A549 (cell line): ENCODE data around the gene CNIH1.

Experiments used
- CBX2 ChIP-seq: fragments of 200-600 bp; sonication (generic); IDR thresholded peaks from 2 replicates; pipeline ENCODE4 v1.6.1; 2016; ENCODE audit warnings: low read depth, mild to moderate bottlenecking, borderline replicate concordance
- EP300 ChIP-seq, 2 experiments: fragments of >200 bp; sonication (Bioruptor Twin); formaldehyde crosslinking; IDR thresholded peaks; 2 replicates in 1 of 2; 3 replicates in 1 of 2; pipeline ENCODE4 v1.6.1; 2016 to 2017
- JUN ChIP-seq, 2 experiments: fragments of >200 bp; sonication (Bioruptor Twin); formaldehyde crosslinking; IDR thresholded peaks; 2 replicates in 1 of 2; 3 replicates in 1 of 2; pipeline ENCODE4 v1.6.1; 2016 to 2017
- MAZ ChIP-seq: fragments of 150-350 bp; IDR thresholded peaks from 2 replicates; pipeline ENCODE4 v1.6.1; 2014; ENCODE audit warnings: antibody characterized with exemption, low read depth, low read length, borderline replicate concordance
- NFE2L2 ChIP-seq: fragments of 150-350 bp; conservative IDR thresholded peaks from 2 replicates; pipeline ENCODE4 v1.6.1; 2014; ENCODE audit warnings: low read length
- POLR2A ChIP-seq: IDR thresholded peaks from 2 replicates; pipeline ENCODE4 v1.6.1; 2012; ENCODE audit warnings: mild to moderate bottlenecking, low read length
- POLR2AphosphoS2 ChIP-seq: conservative IDR thresholded peaks from 2 replicates; pipeline ENCODE4 v1.6.1; 2012; ENCODE audit warnings: low read length, improper control_type of control experiment, inconsistent platforms
- RAD21 ChIP-seq, 2 experiments: fragments of >200 bp in 1 of 2; sonication (Bioruptor Twin) in 1 of 2; formaldehyde crosslinking in 1 of 2; IDR thresholded peaks in 1 of 2; conservative IDR thresholded peaks in 1 of 2; 2 replicates in 1 of 2; 3 replicates in 1 of 2; pipeline ENCODE4 v1.6.1; 2012 to 2018; ENCODE audit warnings: inconsistent platforms in 1 of 2
- RFX5 ChIP-seq: fragments of 450-650 bp; IDR thresholded peaks from 2 replicates; pipeline ENCODE4 v1.7.1; 2014; ENCODE audit warnings: antibody characterized with exemption, mild to moderate bottlenecking, moderate library complexity
- TFCP2L1 ChIP-seq: fragments of 250-450 bp; sonication (Bioruptor Pico); IDR thresholded peaks from 2 replicates; pipeline ENCODE4 v1.5.0; 2021; ENCODE audit warnings: mild to moderate bottlenecking
- ZFP36 ChIP-seq: fragments of 450-650 bp; IDR thresholded peaks from 2 replicates; pipeline ENCODE4 v1.6.1; 2014; ENCODE audit warnings: borderline replicate concordance; ENCODE audit not compliant: partially characterized antibody
- TF ChIP-seq, protein P1 (sequence below): fragments of >200 bp; sonication (Bioruptor Twin); formaldehyde crosslinking; IDR thresholded peaks from 3 replicates; pipeline ENCODE4 v1.5.1; 2016
- TF ChIP-seq, protein P2 (sequence below): fragments of 450-650 bp; IDR thresholded peaks from 2 replicates; pipeline ENCODE4 v1.6.1; 2014; ENCODE audit warnings: antibody characterized with exemption
- TF ChIP-seq, protein P3 (sequence below): IDR thresholded peaks from 2 replicates; pipeline ENCODE4 v1.6.1; 2012; ENCODE audit warnings: low read depth, borderline replicate concordance

DNA sequence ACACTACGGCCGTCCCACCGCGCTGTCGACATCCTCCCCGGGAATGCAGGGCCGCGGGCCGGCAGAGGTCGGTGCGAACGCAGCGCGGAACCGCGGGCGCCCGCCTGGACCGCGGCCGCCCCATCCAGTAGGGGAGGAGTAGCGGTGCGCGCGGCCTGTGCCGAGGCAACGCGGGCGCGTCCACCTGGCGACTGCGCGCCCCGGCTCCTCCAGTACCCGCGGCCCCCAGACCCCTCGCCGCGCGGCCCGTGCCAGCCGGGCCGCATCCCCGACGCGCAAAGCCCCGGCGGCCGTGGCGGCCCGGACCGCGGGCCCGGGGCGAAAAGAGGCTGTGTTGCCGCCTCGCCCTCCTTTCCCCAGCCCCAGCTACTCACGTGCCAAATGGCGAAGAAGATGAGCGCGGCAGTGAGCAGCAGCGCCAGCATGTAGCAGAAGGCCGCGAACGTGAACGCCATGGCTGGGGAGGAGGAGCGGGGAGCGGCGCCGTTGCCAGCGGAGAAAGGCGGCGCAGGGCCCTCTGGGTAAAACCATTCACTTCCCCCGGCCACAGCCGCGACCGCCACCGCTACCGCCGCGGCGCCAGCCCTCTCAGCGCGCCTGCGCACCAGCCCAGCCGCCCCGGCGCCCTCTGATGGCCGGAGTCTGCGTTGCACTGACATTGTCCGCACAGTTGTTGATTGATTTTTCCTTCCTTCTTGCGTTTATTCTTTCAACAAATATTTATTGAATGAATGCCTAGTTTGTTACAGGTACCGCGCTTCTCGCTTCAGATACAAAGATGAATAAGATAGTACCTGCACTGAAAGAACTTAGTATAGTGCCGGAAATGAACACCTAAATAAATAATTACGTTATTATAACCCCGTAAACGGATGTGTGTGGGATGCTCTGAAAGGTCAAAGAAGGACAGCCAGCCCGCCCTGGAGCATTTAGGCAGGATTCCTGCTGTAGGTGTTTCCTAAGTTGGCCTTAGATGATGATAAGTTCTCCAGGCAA, at the start of gene CNIH1:
- TF ChIP-seq, protein P1, sequence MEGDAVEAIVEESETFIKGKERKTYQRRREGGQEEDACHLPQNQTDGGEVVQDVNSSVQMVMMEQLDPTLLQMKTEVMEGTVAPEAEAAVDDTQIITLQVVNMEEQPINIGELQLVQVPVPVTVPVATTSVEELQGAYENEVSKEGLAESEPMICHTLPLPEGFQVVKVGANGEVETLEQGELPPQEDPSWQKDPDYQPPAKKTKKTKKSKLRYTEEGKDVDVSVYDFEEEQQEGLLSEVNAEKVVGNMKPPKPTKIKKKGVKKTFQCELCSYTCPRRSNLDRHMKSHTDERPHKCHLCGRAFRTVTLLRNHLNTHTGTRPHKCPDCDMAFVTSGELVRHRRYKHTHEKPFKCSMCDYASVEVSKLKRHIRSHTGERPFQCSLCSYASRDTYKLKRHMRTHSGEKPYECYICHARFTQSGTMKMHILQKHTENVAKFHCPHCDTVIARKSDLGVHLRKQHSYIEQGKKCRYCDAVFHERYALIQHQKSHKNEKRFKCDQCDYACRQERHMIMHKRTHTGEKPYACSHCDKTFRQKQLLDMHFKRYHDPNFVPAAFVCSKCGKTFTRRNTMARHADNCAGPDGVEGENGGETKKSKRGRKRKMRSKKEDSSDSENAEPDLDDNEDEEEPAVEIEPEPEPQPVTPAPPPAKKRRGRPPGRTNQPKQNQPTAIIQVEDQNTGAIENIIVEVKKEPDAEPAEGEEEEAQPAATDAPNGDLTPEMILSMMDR: peak; percentile 84
- TF ChIP-seq, protein P2, sequence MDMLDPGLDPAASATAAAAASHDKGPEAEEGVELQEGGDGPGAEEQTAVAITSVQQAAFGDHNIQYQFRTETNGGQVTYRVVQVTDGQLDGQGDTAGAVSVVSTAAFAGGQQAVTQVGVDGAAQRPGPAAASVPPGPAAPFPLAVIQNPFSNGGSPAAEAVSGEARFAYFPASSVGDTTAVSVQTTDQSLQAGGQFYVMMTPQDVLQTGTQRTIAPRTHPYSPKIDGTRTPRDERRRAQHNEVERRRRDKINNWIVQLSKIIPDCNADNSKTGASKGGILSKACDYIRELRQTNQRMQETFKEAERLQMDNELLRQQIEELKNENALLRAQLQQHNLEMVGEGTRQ: no peak
- TF ChIP-seq CBX2 (no peak), RAD21 (conservative IDR thresholded peaks at IDR 0.05 in 1 of 2, IDR thresholded peaks at IDR 0.05 in 1 of 2) (peak in 1 of 2 experiments; percentile 18; a peak in 1 of 5 replicates), ZFP36 (no peak), RFX5 (no peak), NFE2L2 (no peak), MAZ (0 out of 2 replicates have a peak, but pooled peaks have one; percentile 60), POLR2A (peak; percentile 92), TFCP2L1 (CRISPR knock-in tag) (no peak), POLR2AphosphoS2 (no peak), JUN (IDR thresholded peaks at IDR 0.05) (peak; percentile 56 to 94; a peak in 4 of 5 replicates), EP300 (IDR thresholded peaks at IDR 0.05) (no peak)
- TF ChIP-seq, protein P3, sequence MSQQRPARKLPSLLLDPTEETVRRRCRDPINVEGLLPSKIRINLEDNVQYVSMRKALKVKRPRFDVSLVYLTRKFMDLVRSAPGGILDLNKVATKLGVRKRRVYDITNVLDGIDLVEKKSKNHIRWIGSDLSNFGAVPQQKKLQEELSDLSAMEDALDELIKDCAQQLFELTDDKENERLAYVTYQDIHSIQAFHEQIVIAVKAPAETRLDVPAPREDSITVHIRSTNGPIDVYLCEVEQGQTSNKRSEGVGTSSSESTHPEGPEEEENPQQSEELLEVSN: no peak
